Measurements from ENCODE around the gene ZDHHC24.
"Not testable (repeated sequence)": the region's sequence is repeated elsewhere in the genome, so short reads cannot be mapped to it uniquely, and the experiment has no call there.

ZDHHC24 gene

GRCh38 chr11:66545701-66546367 is at the start of gene ZDHHC24:
TSS of gene ZDHHC24 (minus strand) at chr11:66546048. CDS start at chr11:66546003, 45 bp downstream.
- Histone ChIP-seq H3K9me3 (ENCODE audit: control insufficient read depth in 1 of 2, low read length in 2 of 2) (no peaks in the 10 kb centered on the region), H3K27me3 (ENCODE audit: low read depth, low read length) (no peaks in the 10 kb centered on the region), H3K4me1 (ENCODE audit: control insufficient read depth in 1 of 2, insufficient read depth in 2 of 2, low read length in 2 of 2) (peaks cover 5 to 29% of the 10 kb centered on the region in 2 donors), H3K4me3 (ENCODE audit: low read depth in 1 of 2, low read length in 2 of 2) (peak within 1 kb of the TSS; percentile 79 to 85), H3K27ac (ENCODE audit: low read length) (peak within 1 kb of the TSS; percentile 14), H3K36me3 (ENCODE audit: control insufficient read depth in 1 of 2, insufficient read depth in 2 of 2, low read length in 2 of 2) (peaks cover 0 to 22% of the 10 kb centered on the region in 2 donors)

- Histone ChIP-seq H3K4me3 (ENCODE audit: low read depth in 1 of 2, low read length in 2 of 2) (peak overlapping the region in 1 of 2 donors; percentile 7), H3K27ac (ENCODE audit: low read length) (peak overlapping the region; percentile 58), H3K27me3 (ENCODE audit: low read depth, low read length) (no peaks in the 10 kb centered on the region), H3K36me3 (ENCODE audit: control insufficient read depth in 1 of 2, insufficient read depth in 2 of 2, low read length in 2 of 2) (peaks cover 7 to 15% of the 10 kb centered on the region in 2 donors), H3K9me3 (ENCODE audit: control insufficient read depth in 1 of 2, low read length in 2 of 2) (no peaks in the 10 kb centered on the region), H3K4me1 (ENCODE audit: control insufficient read depth in 1 of 2, insufficient read depth in 2 of 2, low read length in 2 of 2) (peaks cover 5 to 32% of the 10 kb centered on the region in 2 donors)
These were observed 49.5 kb upstream of the ZDHHC24 start for GRCh38 chr11:66595245-66595904.

GRCh38 chr11:66593650-66594049 is 47.8 kb upstream of the ZDHHC24 start:
- Histone ChIP-seq H3K4me3 (ENCODE audit: low read depth in 1 of 2, low read length in 2 of 2) (peak overlapping the region; percentile 64 to 92), H3K9me3 (ENCODE audit: control insufficient read depth in 1 of 2, low read length in 2 of 2) (no peaks in the 10 kb centered on the region), H3K27me3 (ENCODE audit: low read depth, low read length) (no peaks in the 10 kb centered on the region), H3K27ac (ENCODE audit: low read length) (peak overlapping the region; percentile 79), H3K4me1 (ENCODE audit: control insufficient read depth in 1 of 2, insufficient read depth in 2 of 2, low read length in 2 of 2) (peaks cover 5 to 32% of the 10 kb centered on the region in 2 donors), H3K36me3 (ENCODE audit: control insufficient read depth in 1 of 2, insufficient read depth in 2 of 2, low read length in 2 of 2) (no peaks in the 10 kb centered on the region)

- H3K4me1 ChIP-seq (ENCODE audit: control insufficient read depth in 1 of 2, insufficient read depth in 2 of 2, low read length in 2 of 2) = peaks cover 5 to 32% of the 10 kb centered on the region in 2 donors
- no peaks in the 10 kb centered on the region for H3K27me3 ChIP-seq (ENCODE audit: low read depth, low read length)
- peak overlapping the region; percentile 79 for H3K27ac ChIP-seq (ENCODE audit: low read length)
- H3K4me3 ChIP-seq (ENCODE audit: low read depth in 1 of 2, low read length in 2 of 2) = peak overlapping the region; percentile 64 to 92
- no peaks in the 10 kb centered on the region for H3K36me3 ChIP-seq (ENCODE audit: control insufficient read depth in 1 of 2, insufficient read depth in 2 of 2, low read length in 2 of 2)
- no peaks in the 10 kb centered on the region for H3K9me3 ChIP-seq (ENCODE audit: control insufficient read depth in 1 of 2, low read length in 2 of 2)
These were observed 47.4 kb upstream of the ZDHHC24 start for GRCh38 chr11:66593303-66593635.

- no peaks in the 10 kb centered on the region for H3K27me3 ChIP-seq (ENCODE audit: low read depth, low read length)
- H3K4me3 ChIP-seq (ENCODE audit: low read depth in 1 of 2, low read length in 2 of 2) = peak within 1 kb of the TSS; percentile 64 to 92
- no peaks in the 10 kb centered on the region for H3K36me3 ChIP-seq (ENCODE audit: control insufficient read depth in 1 of 2, insufficient read depth in 2 of 2, low read length in 2 of 2)
- peaks cover 5 to 32% of the 10 kb centered on the region in 2 donors for H3K4me1 ChIP-seq (ENCODE audit: control insufficient read depth in 1 of 2, insufficient read depth in 2 of 2, low read length in 2 of 2)
- H3K27ac ChIP-seq (ENCODE audit: low read length) = peak within 1 kb of the TSS; percentile 79
- H3K9me3 ChIP-seq (ENCODE audit: control insufficient read depth in 1 of 2, low read length in 2 of 2) = no peaks in the 10 kb centered on the region
These were observed 46.8 kb upstream of the ZDHHC24 start, which contains the start of the genes CCDC87 and CCS for GRCh38 chr11:66592457-66593302. TSS of gene CCDC87 (minus strand) at chr11:66593063. CDS start at chr11:66593015, 48 bp downstream. TSS of gene CCS (plus strand) at chr11:66593185. CDS start at chr11:66593262, 77 bp downstream.

GRCh38 chr11:66591175-66591574 is 45.3 kb upstream of the ZDHHC24 start:
- H3K27ac ChIP-seq (ENCODE audit: low read length) = no peak overlapping the region
- H3K36me3 ChIP-seq (ENCODE audit: control insufficient read depth in 1 of 2, insufficient read depth in 2 of 2, low read length in 2 of 2) = no peaks in the 10 kb centered on the region
- no peaks in the 10 kb centered on the region for H3K9me3 ChIP-seq (ENCODE audit: control insufficient read depth in 1 of 2, low read length in 2 of 2)
- H3K27me3 ChIP-seq (ENCODE audit: low read depth, low read length) = no peaks in the 10 kb centered on the region
- no peak overlapping the region for H3K4me3 ChIP-seq (ENCODE audit: low read depth in 1 of 2, low read length in 2 of 2)
- peaks cover 5 to 30% of the 10 kb centered on the region in 2 donors for H3K4me1 ChIP-seq (ENCODE audit: control insufficient read depth in 1 of 2, insufficient read depth in 2 of 2, low read length in 2 of 2)

- no peak overlapping the region for H3K4me3 ChIP-seq (ENCODE audit: low read depth in 1 of 2, low read length in 2 of 2)
- H3K27me3 ChIP-seq (ENCODE audit: low read depth, low read length) = no peaks in the 10 kb centered on the region
- peaks cover 5 to 20% of the 10 kb centered on the region in 2 donors for H3K4me1 ChIP-seq (ENCODE audit: control insufficient read depth in 1 of 2, insufficient read depth in 2 of 2, low read length in 2 of 2)
These were observed 44.3 kb upstream of the ZDHHC24 start for GRCh38 chr11:66589996-66590675.

GRCh38 chr11:66589315-66589714 is 43.5 kb upstream of the ZDHHC24 start:
- not testable (repeated sequence) for H3K9me3 ChIP-seq (ENCODE audit: control insufficient read depth in 1 of 2, low read length in 2 of 2); H3K27ac ChIP-seq (ENCODE audit: low read length); H3K27me3 ChIP-seq (ENCODE audit: low read depth, low read length); H3K36me3 ChIP-seq (ENCODE audit: control insufficient read depth in 1 of 2, insufficient read depth in 2 of 2, low read length in 2 of 2); H3K4me3 ChIP-seq (ENCODE audit: low read depth in 1 of 2, low read length in 2 of 2)
- H3K4me1 ChIP-seq (ENCODE audit: control insufficient read depth in 1 of 2, insufficient read depth in 2 of 2, low read length in 2 of 2) = peaks cover 5 to 14% of the 10 kb centered on the region in 2 donors

More at GRCh38 chr11:66589996-66590675, 44.3 kb upstream of the ZDHHC24 start:
- Histone ChIP-seq H3K9me3 (ENCODE audit: control insufficient read depth in 1 of 2, low read length in 2 of 2) (no peaks in the 10 kb centered on the region), H3K36me3 (ENCODE audit: control insufficient read depth in 1 of 2, insufficient read depth in 2 of 2, low read length in 2 of 2) (no peaks in the 10 kb centered on the region), H3K27ac (ENCODE audit: low read length) (no peak overlapping the region)

- H3K4me3 ChIP-seq (ENCODE audit: low read depth in 1 of 2, low read length in 2 of 2) = no peak overlapping the region
- no peaks in the 10 kb centered on the region for H3K27me3 ChIP-seq (ENCODE audit: low read depth, low read length)
- H3K9me3 ChIP-seq (ENCODE audit: control insufficient read depth in 1 of 2, low read length in 2 of 2) = no peaks in the 10 kb centered on the region
- no peaks in the 10 kb centered on the region for H3K36me3 ChIP-seq (ENCODE audit: control insufficient read depth in 1 of 2, insufficient read depth in 2 of 2, low read length in 2 of 2)
- H3K27ac ChIP-seq (ENCODE audit: low read length) = no peak overlapping the region
- no peaks in the 10 kb centered on the region for H3K4me1 ChIP-seq (ENCODE audit: control insufficient read depth in 1 of 2, insufficient read depth in 2 of 2, low read length in 2 of 2)
These were observed 40.3 kb upstream of the ZDHHC24 start for GRCh38 chr11:66586136-66586535.

- not testable (repeated sequence) for H3K36me3 ChIP-seq (ENCODE audit: control insufficient read depth in 1 of 2, insufficient read depth in 2 of 2, low read length in 2 of 2); H3K9me3 ChIP-seq (ENCODE audit: control insufficient read depth in 1 of 2, low read length in 2 of 2); H3K4me1 ChIP-seq (ENCODE audit: control insufficient read depth in 1 of 2, insufficient read depth in 2 of 2, low read length in 2 of 2); H3K27ac ChIP-seq (ENCODE audit: low read length); H3K4me3 ChIP-seq (ENCODE audit: low read depth in 1 of 2, low read length in 2 of 2); H3K27me3 ChIP-seq (ENCODE audit: low read depth, low read length)
These were observed 39.6 kb upstream of the ZDHHC24 start for GRCh38 chr11:66585447-66585846.
